GM12891 (cell line): ENCODE results near the gene HDLBP.

Source experiments
- DNase-seq: peaks from one replicate; pipeline ENCODE4 v3.0.0; 2011; ENCODE audit warnings: low spot score; ENCODE audit not compliant: insufficient read length
- FAIRE-seq: peaks from 2 replicates; lab custom pipeline; 2011; peaks lifted over from hg19 to GRCh38; lab: Jason Lieb, UNC
- PAX5 ChIP-seq: IDR thresholded peaks from 2 replicates; pipeline ENCODE4 v1.6.1; 2011; ENCODE audit warnings: low read length, moderate library complexity, mild to moderate bottlenecking; ENCODE audit not compliant: insufficient read depth, severe bottlenecking
- POLR2A ChIP-seq: IDR thresholded peaks from 2 replicates; pipeline ENCODE4 v1.6.1; 2011; ENCODE audit warnings: low read depth, low read length, control low read depth
- POLR2AphosphoS5 ChIP-seq: IDR thresholded peaks from 2 replicates; pipeline ENCODE4 v1.6.1; 2011; ENCODE audit warnings: low read depth, low read length, control low read depth
- POU2F2 ChIP-seq: IDR thresholded peaks from 2 replicates; pipeline ENCODE4 v1.6.1; 2011; ENCODE audit warnings: low read depth, mild to moderate bottlenecking, control low read depth, low read length, moderate library complexity
- SPI1 ChIP-seq: IDR thresholded peaks from 2 replicates; pipeline ENCODE4 v1.6.1; 2011; ENCODE audit warnings: low read depth, low read length, control low read depth
- TAF1 ChIP-seq: IDR thresholded peaks from 2 replicates; pipeline ENCODE4 v1.6.1; 2011; ENCODE audit warnings: low read depth, low read length, control low read depth

HDLBP gene

GRCh38 chr2:241354668-241355658 lies 39.5 kb upstream of the HDLBP start:
- FAIRE-seq (peak; percentile 80), DNase-seq (no peak)
- TF ChIP-seq TAF1 = no peak
- TF ChIP-seq POLR2A = 0 out of 2 replicates have a peak, but pooled peaks have one; percentile 1

- FAIRE-seq (no peak), DNase-seq (no peak)
- no peak for TF ChIP-seq POU2F2
- TF ChIP-seq TAF1 = no peak
- TF ChIP-seq POLR2AphosphoS5 = no peak
- TF ChIP-seq SPI1 = no peak
- TF ChIP-seq POLR2A = no peak
- no peak for TF ChIP-seq PAX5
Measured at GRCh38 chr2:241352227-241352626, 36.8 kb upstream of the HDLBP start.

- TF ChIP-seq POLR2AphosphoS5 (no peak), PAX5 (no peak), POLR2A (no peak), TAF1 (no peak), SPI1 (no peak), POU2F2 (no peak)
- FAIRE-seq (no peak), DNase-seq (no peak)
Measured at GRCh38 chr2:241351640-241352031, 36.2 kb upstream of the HDLBP start.

GRCh38 chr2:241350878-241351639 lies 35.6 kb upstream of the HDLBP start:
- FAIRE-seq (no peak), DNase-seq (no peak)
- TF ChIP-seq POLR2A (no peak), POU2F2 (no peak), SPI1 (no peak), POLR2AphosphoS5 (no peak), PAX5 (no peak), TAF1 (no peak)

- TF ChIP-seq SPI1 (no peak), TAF1 (no peak), POLR2A (no peak), PAX5 (no peak), POU2F2 (no peak), POLR2AphosphoS5 (no peak)
- DNase-seq (no peak), FAIRE-seq (no peak)
Measured at GRCh38 chr2:241350530-241350877, 35.0 kb upstream of the HDLBP start.

GRCh38 chr2:241349941-241350340 lies 34.5 kb upstream of the HDLBP start:
- DNase-seq (no peak), FAIRE-seq (no peak)
- TF ChIP-seq POLR2A (no peak), POLR2AphosphoS5 (no peak), PAX5 (no peak), POU2F2 (no peak), SPI1 (no peak), TAF1 (no peak)

GRCh38 chr2:241344925-241345651 lies 29.6 kb upstream of the HDLBP start:
- no peak for TF ChIP-seq TAF1
- no peak for TF ChIP-seq POU2F2
- no peak for TF ChIP-seq POLR2AphosphoS5
- DNase-seq (no peak), FAIRE-seq (no peak)

- TF ChIP-seq TAF1 (no peak), PAX5 (no peak), POLR2AphosphoS5 (no peak), POLR2A (no peak), SPI1 (no peak), POU2F2 (no peak)
- no peak for DNase-seq
- FAIRE-seq = no peak
Measured at GRCh38 chr2:241340631-241341163, 25.2 kb upstream of the HDLBP start.

- FAIRE-seq = peak; percentile 5
- TF ChIP-seq TAF1 (no peak), PAX5 (no peak), SPI1 (no peak), POU2F2 (no peak), POLR2A (no peak), POLR2AphosphoS5 (no peak)
- no peak for DNase-seq
Measured at GRCh38 chr2:241339839-241340630, 24.6 kb upstream of the HDLBP start.
